AG10803 (cell line): ENCODE measurements around the gene GPI.
A peak's percentile ranks its signal among the peaks of the same experiment; 100 is the strongest.
"Not testable (repeated sequence)": the region's sequence is repeated elsewhere in the genome, so short reads cannot be mapped to it uniquely, and the experiment has no call there.

Experiments used
- DNase-seq: peaks from one replicate; pipeline ENCODE4 v3.0.0; 2010; ENCODE audit warnings: low read depth
- H3K4me3 ChIP-seq: 2 replicates; pipeline ENCODE4 v1.5.1; 2011; ENCODE audit warnings: mild to moderate bottlenecking, low read length, control low read depth
- TF ChIP-seq, protein P1 (sequence below): conservative IDR thresholded peaks from 2 replicates; pipeline ENCODE4 v1.5.1; 2011; ENCODE audit warnings: mild to moderate bottlenecking, low read length, control low read depth, inconsistent platforms

The GPI gene

DNA sequence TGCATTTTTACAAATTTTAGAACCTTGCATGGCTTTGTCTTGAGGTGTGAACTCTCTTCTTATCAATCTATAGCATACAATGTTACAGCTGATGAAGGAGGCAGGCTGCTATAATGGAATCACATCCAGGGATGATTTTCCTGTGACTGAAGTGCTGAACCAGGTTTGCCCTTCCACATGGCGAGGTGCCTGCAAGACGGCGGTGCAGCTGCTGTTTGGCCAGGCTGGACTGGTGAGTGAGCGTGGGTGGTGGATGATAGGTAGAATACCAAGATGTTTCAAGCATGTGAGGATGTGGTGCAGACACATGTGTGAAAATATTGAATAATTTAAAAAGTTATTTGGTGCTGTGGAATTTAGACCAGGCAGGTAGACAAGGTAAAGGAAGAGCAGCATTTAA lies 34.9 kb upstream of the GPI start:
- H3K4me3 ChIP-seq, result no peak overlapping the region
- TF ChIP-seq, protein P1, sequence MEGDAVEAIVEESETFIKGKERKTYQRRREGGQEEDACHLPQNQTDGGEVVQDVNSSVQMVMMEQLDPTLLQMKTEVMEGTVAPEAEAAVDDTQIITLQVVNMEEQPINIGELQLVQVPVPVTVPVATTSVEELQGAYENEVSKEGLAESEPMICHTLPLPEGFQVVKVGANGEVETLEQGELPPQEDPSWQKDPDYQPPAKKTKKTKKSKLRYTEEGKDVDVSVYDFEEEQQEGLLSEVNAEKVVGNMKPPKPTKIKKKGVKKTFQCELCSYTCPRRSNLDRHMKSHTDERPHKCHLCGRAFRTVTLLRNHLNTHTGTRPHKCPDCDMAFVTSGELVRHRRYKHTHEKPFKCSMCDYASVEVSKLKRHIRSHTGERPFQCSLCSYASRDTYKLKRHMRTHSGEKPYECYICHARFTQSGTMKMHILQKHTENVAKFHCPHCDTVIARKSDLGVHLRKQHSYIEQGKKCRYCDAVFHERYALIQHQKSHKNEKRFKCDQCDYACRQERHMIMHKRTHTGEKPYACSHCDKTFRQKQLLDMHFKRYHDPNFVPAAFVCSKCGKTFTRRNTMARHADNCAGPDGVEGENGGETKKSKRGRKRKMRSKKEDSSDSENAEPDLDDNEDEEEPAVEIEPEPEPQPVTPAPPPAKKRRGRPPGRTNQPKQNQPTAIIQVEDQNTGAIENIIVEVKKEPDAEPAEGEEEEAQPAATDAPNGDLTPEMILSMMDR, result no peak
- no peak for DNase-seq

DNA sequence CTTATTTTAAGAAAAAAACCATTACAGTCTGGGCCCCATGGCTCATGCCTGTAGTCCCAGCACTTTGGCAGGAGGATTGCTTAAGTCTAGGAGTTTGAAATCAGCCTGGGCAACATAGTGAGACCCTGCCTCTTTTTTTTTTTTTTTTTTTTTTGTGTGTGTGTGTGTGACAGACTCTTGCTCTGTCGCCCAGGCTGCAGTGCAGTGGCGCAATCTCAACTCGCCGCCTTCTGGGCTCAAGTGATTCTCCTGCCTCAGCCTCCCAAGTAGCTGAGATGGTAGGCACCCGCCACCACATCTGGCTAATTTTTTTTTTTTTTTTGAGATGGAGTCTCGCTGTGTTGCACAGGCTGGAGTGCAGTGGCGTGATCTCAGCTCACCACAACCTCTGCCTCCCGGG lies 34.4 kb upstream of the GPI start:
- not testable (repeated sequence) for DNase-seq, H3K4me3 ChIP-seq

DNA sequence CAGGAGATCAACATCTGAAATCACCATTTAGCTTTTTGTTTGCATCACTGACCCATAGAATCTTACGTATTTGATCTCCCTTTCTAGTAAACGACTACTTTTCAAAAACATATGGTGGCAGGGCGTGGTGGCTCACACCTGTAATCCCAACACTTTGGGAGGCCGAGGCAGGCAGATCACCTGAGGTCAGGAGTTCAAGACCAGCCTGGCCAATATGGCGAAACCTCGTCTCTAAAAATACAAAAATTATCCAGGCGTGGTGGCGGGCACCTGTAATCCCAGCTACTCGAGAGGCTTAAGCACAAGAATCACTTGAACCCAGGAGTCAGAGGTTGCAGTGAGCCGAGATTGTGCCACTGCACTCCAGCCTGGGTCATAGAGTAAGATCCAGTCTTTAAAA lies 33.4 kb upstream of the GPI start:
- H3K4me3 ChIP-seq, DNase-seq: not testable (repeated sequence)

DNA sequence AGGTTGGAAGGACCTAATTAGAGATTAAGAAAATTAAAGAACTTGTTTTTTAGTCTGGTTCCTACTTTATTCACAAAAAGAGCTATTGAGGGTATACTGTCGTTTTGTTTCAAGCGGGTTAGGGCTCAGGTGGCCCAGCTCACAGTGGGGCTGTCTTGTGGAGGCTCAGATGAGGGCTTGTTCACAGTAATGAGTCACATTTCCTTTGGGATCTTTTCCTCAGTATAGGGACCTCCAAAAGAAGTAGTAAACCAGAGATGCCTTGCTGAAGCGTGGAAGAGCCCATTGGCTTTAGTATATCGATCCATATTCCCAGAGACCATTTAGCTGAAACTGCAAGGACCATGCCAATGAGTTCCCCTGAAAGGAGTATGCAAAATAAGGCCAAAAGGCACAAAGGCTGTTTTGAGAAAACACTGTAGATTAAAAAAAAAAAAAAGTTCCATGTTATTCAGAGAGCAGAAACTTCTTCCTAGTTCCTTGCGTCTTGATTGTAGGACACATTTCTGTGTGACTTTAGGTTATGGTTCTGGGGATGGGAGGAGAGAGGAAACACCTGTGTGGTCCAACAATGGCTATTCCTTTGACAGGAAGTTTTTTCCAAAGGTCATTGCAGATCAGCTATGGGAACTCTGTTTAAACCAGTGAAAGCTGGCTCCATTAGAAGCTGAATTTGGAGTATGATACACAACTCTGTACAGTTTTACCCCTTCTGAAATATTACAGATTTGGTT lies 32.8 kb upstream of the GPI start:
- no peak for DNase-seq
- TF ChIP-seq, protein P1, result no peak
- no peak overlapping the region for H3K4me3 ChIP-seq

DNA sequence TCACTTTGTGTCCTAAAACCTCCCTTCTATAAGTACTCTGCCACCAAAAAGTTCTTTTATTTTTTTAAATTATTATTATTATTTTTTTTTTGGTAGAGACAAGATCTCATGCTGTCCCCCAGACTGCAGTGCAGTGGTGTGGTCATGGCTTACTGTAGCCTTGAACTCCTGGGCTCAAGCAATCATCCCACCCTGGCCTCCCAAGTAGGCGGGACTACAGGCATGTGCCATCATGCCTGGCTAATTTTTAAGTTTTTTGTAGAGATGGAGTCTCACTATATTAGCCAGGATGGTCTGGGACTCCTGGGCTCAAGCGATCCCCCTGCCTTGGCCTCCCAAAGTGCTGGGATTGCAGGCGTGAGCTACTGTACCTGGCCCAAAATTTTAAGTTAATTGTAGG lies 29.1 kb upstream of the GPI start:
- DNase-seq, result no peak
- TF ChIP-seq, protein P1, result no peak
- no peak overlapping the region for H3K4me3 ChIP-seq

DNA sequence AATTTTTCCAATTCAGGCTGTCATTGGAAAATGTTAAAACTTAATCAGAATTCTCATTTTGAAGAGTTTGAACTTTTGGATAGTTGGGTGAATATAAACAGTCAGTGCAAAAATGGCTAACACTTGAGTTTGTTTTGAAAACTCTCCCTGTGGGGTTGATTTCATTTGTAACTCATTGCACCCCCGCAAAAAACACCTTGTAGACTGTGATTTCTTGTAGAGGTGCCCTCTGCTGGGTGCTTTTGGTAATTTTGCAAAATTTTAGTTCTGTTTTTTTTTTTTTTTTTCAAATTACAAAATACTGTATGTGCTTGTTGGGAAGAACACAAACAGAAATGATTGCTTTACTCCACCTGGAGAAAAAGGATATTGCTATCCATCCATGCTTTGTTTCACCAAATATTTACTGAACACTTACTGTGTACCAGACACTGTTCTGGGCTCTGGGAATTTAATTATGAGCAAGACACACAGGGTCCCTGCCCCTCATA lies 28.2 kb upstream of the GPI start:
- H3K4me3 ChIP-seq, result no peak overlapping the region
- DNase-seq, result peak; percentile 43
- TF ChIP-seq, protein P1, result peak; percentile 75

DNA sequence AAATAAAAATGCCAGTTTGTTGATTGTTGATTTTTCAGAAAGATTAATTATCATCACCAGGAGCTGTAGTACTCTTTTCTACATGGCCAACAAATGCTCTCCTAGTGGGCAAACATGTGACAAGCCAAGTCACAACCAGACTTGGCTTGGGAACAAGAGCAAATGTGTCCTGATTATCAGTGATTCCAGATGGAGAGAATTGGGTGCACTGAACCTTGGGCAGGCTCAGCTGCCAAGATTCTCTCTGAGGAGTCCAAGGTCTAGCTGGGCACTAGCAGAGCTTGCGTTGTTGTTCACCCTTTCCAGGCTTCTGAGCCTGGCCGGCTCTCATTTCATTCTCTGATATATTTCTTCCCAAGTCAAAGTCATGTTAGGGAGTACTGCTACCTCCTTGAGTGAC lies 27.3 kb upstream of the GPI start:
- TF ChIP-seq, protein P1, result no peak
- H3K4me3 ChIP-seq, result no peak overlapping the region
- peak; percentile 27 for DNase-seq

DNA sequence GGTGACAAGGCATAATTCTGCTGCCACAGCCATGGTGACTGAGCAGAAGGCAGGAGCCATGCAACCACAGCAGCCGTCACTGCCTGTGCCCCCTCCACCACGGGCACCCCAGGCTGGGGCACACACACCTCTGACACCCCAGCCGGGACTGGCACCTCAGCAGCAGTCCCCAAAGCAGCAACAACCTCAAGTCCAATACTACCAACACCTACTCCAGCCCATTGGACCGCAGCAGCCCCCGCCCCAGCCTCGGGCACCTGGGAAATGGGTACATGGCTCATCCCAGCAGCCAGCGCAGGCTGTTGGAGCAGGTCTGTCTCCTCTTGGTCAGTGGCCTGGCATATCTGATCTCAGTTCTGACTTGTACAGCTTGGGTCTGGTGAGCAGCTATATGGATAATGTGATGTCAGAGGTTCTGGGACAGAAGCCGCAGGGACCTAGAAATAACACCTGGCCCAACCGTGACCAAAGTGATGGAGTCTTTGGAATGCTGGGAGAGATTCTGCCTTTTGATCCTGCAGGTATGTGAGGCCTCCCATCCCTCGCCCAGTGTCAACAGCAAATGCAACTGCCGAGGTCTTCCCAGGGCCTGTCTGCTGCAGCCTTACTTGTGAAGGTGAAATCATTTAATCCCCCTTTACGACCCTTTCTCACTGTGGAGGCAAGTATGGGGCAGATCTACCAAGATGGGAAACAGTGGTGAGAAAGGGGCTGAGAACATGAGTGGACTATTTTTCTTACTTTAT lies 22.9 kb upstream of the GPI start:
- DNase-seq, result no peak
- no peak overlapping the region for H3K4me3 ChIP-seq
- TF ChIP-seq, protein P1, result no peak
